Measurements from ENCODE around the gene KRT16. TPM values are rescaled to one million over a fixed set of nuclear protein-coding genes. Genes with fewer than 3 reads are reported as not detected.

Gene KRT16
- total RNA-seq, 4 donors from 2014 or later, result 65.7 to 772 (median 341) TPM

GRCh38 chr17:41649923-41650519, 37.5 kb upstream of the KRT16 start:
- Histone ChIP-seq H3K4me3 (no peak overlapping the region), H3K4me1 (peaks cover 81% of the 10 kb centered on the region), H3K36me3 (no peaks in the 10 kb centered on the region), H3K9me3 (no peaks in the 10 kb centered on the region), H3K27ac (peak overlapping the region; percentile 99), H3K27me3 (no peaks in the 10 kb centered on the region)
- TF ChIP-seq, protein P1, sequence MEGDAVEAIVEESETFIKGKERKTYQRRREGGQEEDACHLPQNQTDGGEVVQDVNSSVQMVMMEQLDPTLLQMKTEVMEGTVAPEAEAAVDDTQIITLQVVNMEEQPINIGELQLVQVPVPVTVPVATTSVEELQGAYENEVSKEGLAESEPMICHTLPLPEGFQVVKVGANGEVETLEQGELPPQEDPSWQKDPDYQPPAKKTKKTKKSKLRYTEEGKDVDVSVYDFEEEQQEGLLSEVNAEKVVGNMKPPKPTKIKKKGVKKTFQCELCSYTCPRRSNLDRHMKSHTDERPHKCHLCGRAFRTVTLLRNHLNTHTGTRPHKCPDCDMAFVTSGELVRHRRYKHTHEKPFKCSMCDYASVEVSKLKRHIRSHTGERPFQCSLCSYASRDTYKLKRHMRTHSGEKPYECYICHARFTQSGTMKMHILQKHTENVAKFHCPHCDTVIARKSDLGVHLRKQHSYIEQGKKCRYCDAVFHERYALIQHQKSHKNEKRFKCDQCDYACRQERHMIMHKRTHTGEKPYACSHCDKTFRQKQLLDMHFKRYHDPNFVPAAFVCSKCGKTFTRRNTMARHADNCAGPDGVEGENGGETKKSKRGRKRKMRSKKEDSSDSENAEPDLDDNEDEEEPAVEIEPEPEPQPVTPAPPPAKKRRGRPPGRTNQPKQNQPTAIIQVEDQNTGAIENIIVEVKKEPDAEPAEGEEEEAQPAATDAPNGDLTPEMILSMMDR (IDR thresholded peaks at IDR 0.05), result no peak
- TF ChIP-seq EP300 (IDR thresholded peaks at IDR 0.05) (no peak), POLR2A (IDR thresholded peaks at IDR 0.05) (no peak), POLR2AphosphoS5 (IDR thresholded peaks at IDR 0.05) (no peak)
- WGBS, result 91% methylated on average over 10 of the region's 10 CpGs
- DNase-seq (ENCODE audit: low spot score in 2 of 2), result no peak

DNA sequence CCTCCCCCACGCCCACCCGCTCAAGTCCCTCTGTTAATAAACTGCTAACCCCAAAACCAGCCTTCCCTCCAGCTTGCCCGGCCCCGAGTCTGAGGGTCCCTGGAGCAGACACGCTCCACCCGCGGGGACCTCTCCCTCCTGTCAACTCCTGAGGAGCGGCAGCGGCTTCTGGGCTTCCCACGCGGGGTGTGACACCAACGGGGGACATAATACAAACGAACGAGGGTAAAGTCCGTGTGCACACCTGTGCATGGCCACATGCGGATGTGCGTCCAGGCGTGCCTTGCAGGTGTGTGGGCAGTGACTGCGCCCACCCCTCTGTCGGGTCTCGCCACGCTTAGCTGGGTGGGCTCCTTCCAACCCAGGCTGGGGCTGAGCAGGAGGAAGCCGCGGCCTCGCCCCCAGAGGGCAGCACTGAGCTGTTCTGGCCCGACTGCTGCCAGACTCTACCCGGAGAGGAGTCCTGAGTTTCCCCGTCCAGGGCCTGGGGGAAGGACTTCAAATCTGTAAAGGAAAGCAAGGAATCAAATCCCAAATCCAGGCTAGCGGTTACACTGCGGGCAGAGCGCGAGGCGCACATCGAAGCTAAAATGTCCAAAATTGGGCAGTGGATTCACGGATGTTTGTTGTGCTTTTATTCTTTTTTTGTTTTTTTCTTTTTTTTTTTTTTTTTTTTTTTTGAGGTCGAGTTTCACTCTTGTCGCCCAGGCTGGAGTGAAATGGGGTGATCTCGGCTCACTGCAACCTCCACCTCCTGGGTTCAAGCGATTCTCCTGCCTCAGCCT, 36.0 kb upstream of the KRT16 start:
- peak overlapping the region; percentile 45 for H3K4me3 ChIP-seq
- H3K4me1 ChIP-seq, result peaks cover 69% of the 10 kb centered on the region
- peak; percentile 92 to 93 for DNase-seq (ENCODE audit: low spot score in 2 of 2)
- no peaks in the 10 kb centered on the region for H3K9me3 ChIP-seq
- H3K27me3 ChIP-seq, result no peaks in the 10 kb centered on the region
- 5% methylated on average over 39 of the region's 39 CpGs for WGBS
- TF ChIP-seq POLR2A (IDR thresholded peaks at IDR 0.05) (no peak), EP300 (IDR thresholded peaks at IDR 0.05) (no peak), POLR2AphosphoS5 (IDR thresholded peaks at IDR 0.05) (no peak)
- TF ChIP-seq, protein P1 (IDR thresholded peaks at IDR 0.05), result peak; percentile 93 to 94
- H3K27ac ChIP-seq, result peak overlapping the region; percentile 99
- no peaks in the 10 kb centered on the region for H3K36me3 ChIP-seq

- H3K9me3 ChIP-seq, result no peaks in the 10 kb centered on the region
- TF ChIP-seq, protein P1 (IDR thresholded peaks at IDR 0.05), result peak; percentile 94 to 95
- no peak for TF ChIP-seq EP300 (IDR thresholded peaks at IDR 0.05)
- peak overlapping the region; percentile 99 for H3K27ac ChIP-seq
- peak; percentile 95 for DNase-seq (ENCODE audit: low spot score in 2 of 2)
- H3K27me3 ChIP-seq, result no peaks in the 10 kb centered on the region
- no peaks in the 10 kb centered on the region for H3K36me3 ChIP-seq
- peaks cover 64% of the 10 kb centered on the region for H3K4me1 ChIP-seq
- WGBS, result 3% methylated on average over 8 of the region's 22 CpGs
- H3K4me3 ChIP-seq, result peak overlapping the region; percentile 45
These were observed 35.4 kb upstream of the KRT16 start for GRCh38 chr17:41647940-41648410.

DNA sequence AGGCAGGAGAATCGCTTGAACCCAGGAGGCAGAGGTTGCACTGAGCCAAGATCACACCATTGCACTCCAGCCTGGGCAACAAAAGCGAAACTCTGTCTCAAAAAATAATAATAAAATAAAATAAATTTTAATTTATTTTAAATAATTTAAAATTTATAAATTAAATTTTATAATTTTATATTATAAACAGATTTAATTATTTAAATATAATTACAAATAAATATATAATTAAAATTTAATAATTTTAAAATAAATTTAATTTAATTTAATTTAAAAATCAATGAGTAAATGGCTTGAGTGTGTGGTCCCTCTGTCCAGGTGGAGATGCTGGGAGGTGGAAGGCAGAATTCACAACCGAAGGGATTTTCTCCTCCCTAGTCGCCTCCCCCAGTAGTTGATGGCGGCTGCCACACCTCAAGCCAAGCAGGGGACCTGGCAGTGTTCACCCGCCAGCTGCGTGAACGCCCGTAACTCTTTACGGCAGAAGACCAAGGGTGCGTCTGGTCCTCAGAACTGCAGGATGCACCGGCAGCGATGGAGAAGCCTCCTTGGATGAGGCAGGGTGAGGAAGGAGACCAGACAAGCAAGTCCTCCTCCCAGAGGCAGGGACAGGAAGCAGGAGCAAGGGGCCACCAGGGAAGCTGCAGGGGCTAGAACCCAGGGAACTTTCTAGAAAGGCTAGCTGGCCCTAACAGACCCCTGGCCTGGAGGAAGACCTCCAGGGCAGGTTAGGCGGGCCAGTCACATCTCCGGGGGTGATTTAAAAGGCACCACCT, 34.7 kb upstream of the KRT16 start:
- Histone ChIP-seq H3K27ac (peak overlapping the region; percentile 99), H3K4me3 (peak overlapping the region; percentile 45), H3K4me1 (peaks cover 59% of the 10 kb centered on the region)

More for the DNA sequence above, 34.7 kb upstream of the KRT16 start:
- Histone ChIP-seq H3K36me3 (no peaks in the 10 kb centered on the region), H3K27me3 (no peaks in the 10 kb centered on the region), H3K9me3 (no peaks in the 10 kb centered on the region)
- TF ChIP-seq, protein P1 (IDR thresholded peaks at IDR 0.05), result no peak
- TF ChIP-seq EP300 (IDR thresholded peaks at IDR 0.05), result no peak
- WGBS, result 48% methylated on average over 15 of the region's 15 CpGs
- DNase-seq (ENCODE audit: low spot score in 2 of 2), result peak in 1 of 2 donors; percentile 65
